ENCODE measurements around the gene CENPQ. TPM values are rescaled to one million over a fixed set of nuclear protein-coding genes. Genes with fewer than 3 reads are reported as not detected.
A peak's percentile ranks its signal among the peaks of the same experiment; 100 is the strongest.

The CENPQ gene
- total and polyA plus RNA-seq, 2 of the 13 experiments (the other 11 are each of a cell fraction or from before 2014, with no cell fraction given) = 9.1 to 20.1 TPM

DNA sequence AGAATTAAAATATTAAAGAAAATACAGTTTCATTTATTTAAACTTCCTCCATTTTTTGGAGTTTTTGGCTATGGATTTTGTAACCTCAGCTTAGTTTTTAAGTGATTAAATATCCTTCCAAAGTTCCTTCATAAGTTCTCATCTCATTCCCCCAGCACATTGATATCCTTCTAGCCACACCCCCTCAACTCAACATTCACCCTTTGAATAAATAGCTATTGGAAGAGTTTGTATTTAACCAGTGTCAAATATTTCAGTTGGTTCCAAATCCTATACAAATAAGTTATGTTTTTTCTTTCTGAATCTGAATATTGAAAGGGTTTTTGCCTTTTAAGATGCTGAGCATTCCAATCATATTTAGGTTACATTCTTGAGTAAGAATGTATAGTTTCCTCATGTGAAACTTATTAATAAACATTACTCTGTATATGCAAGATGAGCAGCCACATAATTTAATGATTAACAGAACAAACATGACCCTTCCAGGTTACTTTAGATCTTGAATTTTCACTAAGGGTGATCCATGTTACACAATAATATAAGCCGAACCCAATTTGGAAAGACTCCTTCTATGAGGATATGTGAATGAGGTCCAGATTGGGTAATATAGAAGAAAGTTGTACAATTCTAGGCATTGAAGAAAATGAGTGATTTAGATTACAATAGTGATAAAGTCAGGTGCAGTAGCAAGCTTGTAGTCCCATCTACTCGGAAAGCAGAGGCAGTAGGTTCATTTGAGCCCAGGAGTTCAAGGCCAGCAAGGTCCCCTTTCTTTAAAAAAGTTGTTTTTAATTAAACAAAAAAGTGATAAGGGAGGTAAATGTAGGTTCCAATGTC, 50.2 kb downstream of the CENPQ start (continued):
- TF ChIP-seq KLF12 (CRISPR knock-in tag; IDR thresholded peaks at IDR 0.05; ENCODE audit: borderline replicate concordance) (no peak), RARA (CRISPR knock-in tag; IDR thresholded peaks at IDR 0.05) (no peak; the same call in none of the 2 replicates), ZNF644 (CRISPR knock-in tag; IDR thresholded peaks at IDR 0.05; ENCODE audit: low read depth) (no peak), U2AF1 (optimal IDR thresholded peaks at IDR 0.05; ENCODE audit: low read depth, low read length) (no peak), HDAC1 (CRISPR knock-in tag; IDR thresholded peaks at IDR 0.05) (0 out of 2 replicates have a peak, but pooled peaks have one; percentile 6), SP5 (CRISPR knock-in tag; IDR thresholded peaks at IDR 0.05; ENCODE audit: borderline replicate concordance, low read depth) (no peak), JUND (CRISPR knock-in tag; IDR thresholded peaks at IDR 0.05) (no peak), SMAD9 (CRISPR knock-in tag; IDR thresholded peaks at IDR 0.05) (no peak), ZMYM3 (CRISPR knock-in tag; IDR thresholded peaks at IDR 0.05) (no peak), ZNF557 (CRISPR knock-in tag; IDR thresholded peaks at IDR 0.05) (no peak), ZNF878 (CRISPR knock-in tag; IDR thresholded peaks at IDR 0.05) (no peak), FOSL2 (CRISPR knock-in tag; IDR thresholded peaks at IDR 0.05) (no peak), YY1 (IDR thresholded peaks at IDR 0.05; ENCODE audit: insufficient read depth, insufficient replicate concordance, low read depth, low read length) (no peak), HNRNPL (IDR thresholded peaks at IDR 0.05; ENCODE audit: low read depth, low read length) (no peak), SP4 (CRISPR knock-in tag; IDR thresholded peaks at IDR 0.05) (no peak), NR2F1 (CRISPR knock-in tag; IDR thresholded peaks at IDR 0.05) (no peak)
- TF ChIP-seq, protein P1, sequence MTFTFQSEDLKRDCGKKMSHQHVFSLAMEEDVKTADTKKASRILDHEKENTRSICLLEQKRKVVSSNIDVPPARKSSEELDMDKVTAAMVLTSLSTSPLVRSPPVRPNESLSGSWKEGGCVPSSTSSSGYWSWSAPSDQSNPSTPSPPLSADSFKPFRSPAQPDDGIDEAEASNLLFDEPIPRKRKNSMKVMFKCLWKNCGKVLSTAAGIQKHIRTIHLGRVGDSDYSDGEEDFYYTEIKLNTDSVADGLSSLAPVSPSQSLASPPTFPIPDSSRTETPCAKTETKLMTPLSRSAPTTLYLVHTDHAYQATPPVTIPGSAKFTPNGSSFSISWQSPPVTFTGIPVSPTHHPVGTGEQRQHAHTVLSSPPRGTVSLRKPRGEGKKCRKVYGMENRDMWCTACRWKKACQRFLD (CRISPR knock-in tag; IDR thresholded peaks at IDR 0.05; ENCODE audit: borderline replicate concordance) = no peak; the same call in 1 of the 2 replicates
- TF ChIP-seq, protein P2, sequence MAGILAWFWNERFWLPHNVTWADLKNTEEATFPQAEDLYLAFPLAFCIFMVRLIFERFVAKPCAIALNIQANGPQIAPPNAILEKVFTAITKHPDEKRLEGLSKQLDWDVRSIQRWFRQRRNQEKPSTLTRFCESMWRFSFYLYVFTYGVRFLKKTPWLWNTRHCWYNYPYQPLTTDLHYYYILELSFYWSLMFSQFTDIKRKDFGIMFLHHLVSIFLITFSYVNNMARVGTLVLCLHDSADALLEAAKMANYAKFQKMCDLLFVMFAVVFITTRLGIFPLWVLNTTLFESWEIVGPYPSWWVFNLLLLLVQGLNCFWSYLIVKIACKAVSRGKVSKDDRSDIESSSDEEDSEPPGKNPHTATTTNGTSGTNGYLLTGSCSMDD (CRISPR knock-in tag; IDR thresholded peaks at IDR 0.05) = no peak
- TF ChIP-seq, protein P3, sequence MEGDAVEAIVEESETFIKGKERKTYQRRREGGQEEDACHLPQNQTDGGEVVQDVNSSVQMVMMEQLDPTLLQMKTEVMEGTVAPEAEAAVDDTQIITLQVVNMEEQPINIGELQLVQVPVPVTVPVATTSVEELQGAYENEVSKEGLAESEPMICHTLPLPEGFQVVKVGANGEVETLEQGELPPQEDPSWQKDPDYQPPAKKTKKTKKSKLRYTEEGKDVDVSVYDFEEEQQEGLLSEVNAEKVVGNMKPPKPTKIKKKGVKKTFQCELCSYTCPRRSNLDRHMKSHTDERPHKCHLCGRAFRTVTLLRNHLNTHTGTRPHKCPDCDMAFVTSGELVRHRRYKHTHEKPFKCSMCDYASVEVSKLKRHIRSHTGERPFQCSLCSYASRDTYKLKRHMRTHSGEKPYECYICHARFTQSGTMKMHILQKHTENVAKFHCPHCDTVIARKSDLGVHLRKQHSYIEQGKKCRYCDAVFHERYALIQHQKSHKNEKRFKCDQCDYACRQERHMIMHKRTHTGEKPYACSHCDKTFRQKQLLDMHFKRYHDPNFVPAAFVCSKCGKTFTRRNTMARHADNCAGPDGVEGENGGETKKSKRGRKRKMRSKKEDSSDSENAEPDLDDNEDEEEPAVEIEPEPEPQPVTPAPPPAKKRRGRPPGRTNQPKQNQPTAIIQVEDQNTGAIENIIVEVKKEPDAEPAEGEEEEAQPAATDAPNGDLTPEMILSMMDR (CRISPR knock-in tag; IDR thresholded peaks at IDR 0.05) = no peak
- TF ChIP-seq, protein P4, sequence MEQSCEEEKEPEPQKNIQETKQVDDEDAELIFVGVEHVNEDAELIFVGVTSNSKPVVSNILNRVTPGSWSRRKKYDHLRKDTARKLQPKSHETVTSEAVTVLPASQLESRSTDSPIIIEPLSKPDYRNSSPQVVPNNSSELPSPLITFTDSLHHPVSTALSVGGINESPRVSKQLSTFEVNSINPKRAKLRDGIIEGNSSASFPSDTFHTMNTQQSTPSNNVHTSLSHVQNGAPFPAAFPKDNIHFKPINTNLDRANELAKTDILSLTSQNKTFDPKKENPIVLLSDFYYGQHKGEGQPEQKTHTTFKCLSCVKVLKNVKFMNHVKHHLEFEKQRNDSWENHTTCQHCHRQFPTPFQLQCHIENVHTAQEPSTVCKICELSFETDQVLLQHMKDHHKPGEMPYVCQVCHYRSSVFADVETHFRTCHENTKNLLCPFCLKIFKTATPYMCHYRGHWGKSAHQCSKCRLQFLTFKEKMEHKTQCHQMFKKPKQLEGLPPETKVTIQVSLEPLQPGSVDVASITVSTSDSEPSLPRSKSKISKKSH (CRISPR knock-in tag; IDR thresholded peaks at IDR 0.05; ENCODE audit: borderline replicate concordance) = no peak
- TF ChIP-seq, protein P5, sequence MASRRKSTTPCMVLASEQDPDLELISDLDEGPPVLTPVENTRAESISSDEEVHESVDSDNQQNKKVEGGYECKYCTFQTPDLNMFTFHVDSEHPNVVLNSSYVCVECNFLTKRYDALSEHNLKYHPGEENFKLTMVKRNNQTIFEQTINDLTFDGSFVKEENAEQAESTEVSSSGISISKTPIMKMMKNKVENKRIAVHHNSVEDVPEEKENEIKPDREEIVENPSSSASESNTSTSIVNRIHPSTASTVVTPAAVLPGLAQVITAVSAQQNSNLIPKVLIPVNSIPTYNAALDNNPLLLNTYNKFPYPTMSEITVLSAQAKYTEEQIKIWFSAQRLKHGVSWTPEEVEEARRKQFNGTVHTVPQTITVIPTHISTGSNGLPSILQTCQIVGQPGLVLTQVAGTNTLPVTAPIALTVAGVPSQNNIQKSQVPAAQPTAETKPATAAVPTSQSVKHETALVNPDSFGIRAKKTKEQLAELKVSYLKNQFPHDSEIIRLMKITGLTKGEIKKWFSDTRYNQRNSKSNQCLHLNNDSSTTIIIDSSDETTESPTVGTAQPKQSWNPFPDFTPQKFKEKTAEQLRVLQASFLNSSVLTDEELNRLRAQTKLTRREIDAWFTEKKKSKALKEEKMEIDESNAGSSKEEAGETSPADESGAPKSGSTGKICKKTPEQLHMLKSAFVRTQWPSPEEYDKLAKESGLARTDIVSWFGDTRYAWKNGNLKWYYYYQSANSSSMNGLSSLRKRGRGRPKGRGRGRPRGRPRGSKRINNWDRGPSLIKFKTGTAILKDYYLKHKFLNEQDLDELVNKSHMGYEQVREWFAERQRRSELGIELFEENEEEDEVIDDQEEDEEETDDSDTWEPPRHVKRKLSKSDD (CRISPR knock-in tag; IDR thresholded peaks at IDR 0.05; ENCODE audit: low read depth) = no peak
